HG03139 (cell line): ENCODE data around the gene NCAPH2.

ENCODE experiments used
- ATAC-seq: cut with Tn5 transposase; IDR thresholded peaks from one replicate; pipeline ENCODE4 v1.9.1; 2021; ENCODE audit not compliant: unreplicated experiment

Gene NCAPH2

DNA sequence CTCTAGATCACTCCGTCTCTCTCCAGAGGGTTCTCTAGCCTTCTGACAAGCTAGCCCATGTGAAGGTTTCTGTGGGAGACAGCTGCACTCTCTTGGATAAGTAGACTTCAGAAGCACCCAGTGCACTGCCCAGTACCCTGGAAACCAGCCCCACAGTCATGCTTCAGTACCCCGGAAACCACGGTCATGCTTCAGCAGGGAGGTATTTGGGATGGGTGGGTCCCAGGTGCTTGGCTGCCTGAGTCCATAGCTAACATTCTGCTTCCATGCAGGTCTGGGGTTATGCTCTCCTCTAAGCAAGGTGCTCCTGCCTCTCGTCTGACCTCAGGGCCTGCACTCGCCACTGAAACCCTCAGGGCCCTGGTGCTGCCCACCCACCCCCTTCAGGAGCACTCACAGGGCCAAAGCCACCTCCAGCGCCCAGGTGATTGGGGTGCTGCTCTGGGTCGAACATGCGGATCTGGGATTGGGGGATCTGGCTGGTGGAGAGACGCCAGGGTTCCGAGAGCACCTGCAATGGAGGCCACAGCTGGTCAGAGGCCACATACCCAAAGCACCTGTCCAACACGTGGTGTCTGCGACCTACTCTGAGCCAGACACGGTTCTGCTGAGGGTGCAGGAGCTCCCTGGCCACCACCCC lies 62.0 kb downstream of the NCAPH2 start:
- no peak for ATAC-seq

DNA sequence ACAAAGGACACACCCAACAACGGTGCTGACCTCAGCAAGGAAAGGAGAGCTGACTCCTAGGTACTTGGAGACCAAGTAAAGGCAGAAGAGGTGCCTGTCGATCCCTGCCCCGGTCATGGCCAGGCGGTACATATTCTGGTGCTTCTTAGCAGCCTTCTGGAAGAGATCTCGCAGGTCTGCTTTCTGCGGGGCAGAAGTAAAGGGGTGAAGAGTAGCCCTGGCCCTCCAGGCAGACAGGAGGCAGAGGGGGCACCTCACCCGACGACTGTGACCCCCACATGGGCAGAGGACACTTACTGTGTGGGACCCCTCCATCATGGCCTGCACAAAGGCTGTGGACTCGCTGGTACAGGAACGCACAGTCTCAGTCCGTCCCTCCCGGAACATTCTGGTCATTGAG lies 62.8 kb downstream of the NCAPH2 start:
- no peak for ATAC-seq

DNA sequence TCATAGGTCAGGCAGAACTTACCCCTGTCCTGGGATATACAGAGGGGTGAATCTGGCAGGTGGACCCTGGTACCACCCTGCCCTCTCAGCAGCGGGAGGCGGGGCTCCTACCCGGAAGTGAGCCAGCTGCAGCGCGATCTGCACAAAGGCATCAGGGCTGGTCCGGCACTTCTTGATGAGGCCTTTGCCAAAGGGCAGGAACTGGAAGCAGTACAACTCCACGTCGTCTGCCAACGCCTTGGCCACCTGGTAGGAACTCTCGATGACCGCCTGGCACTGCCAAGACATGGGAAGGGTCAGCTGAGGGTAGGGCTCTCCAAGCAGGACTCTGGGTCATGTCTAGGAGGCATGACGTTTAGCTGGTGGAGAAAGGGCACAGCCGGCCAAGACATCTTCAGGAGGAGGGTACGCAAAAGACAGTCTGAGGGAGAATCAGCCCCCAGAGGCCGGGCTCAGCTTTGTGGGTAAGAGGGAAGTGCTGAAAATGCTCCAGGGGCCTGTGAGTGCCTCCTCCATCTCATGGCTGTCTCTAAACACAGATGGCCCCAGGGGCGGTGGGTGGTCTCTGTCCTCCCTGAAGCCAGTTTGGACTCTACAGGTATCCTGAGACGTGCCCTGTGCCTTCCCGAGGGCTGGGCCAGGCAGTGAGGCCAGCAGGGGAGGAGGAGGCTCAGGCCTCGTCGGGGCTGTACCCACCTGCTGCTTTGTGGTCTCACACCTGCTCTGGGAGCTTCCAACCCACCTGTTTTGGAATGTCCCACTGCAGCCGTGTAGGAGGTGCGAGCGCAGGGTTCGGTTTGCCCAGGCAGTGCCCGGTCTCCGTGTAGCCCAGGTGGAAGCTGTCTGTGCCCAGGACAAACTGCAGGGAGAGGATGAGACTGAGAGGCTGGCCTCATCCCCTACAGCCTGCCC lies 63.5 kb downstream of the NCAPH2 start:
- no peak for ATAC-seq

DNA sequence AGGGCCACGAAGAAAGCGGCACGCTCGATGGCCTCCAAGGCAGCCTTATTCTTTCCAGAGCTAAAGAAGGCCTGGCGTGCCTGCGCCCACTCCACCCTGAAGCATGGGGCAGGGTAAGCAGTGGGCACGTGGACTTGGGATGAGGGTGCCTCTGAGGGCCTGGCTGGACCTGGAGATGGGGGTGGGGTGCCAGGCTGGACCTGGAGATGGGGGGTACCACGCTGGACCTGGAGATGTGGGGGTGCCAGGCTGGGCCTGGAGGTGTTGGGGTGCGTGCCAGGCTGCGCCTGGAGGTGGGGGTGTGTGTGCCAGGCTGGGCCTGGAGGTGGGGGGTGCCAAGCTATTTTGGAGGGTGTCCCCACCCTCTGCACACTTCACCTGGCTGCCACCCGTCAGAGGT lies 64.9 kb downstream of the NCAPH2 start:
- no peak for ATAC-seq

DNA sequence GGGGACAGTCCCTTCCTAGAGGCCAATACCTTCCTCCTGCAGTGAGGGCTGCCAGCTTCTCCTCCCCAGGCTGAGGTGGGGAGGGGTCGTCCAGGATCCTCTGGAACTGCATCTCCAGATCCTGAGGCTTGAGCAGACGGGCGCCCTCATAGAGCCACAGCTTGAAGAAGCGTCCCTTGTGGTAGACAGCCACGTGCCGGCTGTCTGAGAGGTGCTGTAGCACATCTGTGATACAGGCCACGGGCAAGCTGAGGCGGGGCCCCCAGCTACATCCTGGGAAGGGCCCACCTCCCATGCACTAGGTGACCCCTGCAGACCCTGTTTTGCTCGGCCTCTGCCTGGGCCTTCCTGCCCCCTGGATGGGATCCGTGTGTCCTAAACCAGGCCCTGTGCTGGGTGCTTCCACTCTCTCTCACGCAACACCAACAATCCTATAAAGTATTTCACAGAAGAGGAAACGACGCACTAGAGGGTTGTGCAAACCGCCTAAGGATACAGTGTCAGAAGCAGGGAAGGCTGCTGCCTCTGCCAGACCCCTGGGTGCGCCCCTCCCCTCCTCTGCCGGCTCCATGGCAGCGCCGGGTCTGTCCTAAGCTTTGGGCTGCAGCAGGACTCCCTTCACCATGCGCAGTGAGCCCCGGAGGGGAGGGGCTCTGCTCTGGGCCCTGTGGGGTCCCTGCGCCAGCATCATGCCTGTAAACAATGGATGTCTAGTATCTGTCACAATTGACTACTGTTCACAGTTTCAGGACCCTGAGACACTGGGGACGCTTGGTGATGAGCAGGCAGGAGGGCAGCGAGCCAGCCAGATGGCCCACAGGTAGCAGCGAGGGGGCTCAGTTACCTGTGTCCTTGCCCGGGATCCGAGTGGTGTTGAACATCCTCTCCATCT lies 65.7 kb downstream of the NCAPH2 start:
- ATAC-seq, result no peak

DNA sequence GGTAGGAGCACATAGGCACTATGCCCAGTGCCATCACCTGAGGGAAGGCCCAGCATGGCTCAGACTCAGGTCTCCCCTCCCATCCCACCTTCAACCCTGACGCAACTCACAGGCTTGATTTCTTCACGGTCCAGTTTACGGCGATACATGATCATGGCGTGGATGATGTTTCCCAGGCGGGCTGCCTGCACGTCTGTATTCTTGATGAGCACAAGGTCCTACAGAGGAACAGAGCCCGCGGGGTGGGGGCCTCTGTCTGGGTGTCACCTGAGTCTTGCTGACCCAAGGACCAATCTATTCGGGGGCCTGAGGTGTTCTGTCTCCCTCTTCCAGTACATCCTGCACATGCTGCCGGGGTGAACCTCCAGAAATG lies 66.3 kb downstream of the NCAPH2 start:
- no peak for ATAC-seq
